HG03558 (cell line): ENCODE data around the gene DNAAF2.
A peak's percentile ranks its signal among the peaks of the same experiment; 100 is the strongest.
"Not testable (repeated sequence)": the region's sequence is repeated elsewhere in the genome, so short reads cannot be mapped to it uniquely, and the experiment has no call there.

Experiments used
- ATAC-seq: cut with Tn5 transposase; IDR thresholded peaks from one replicate; pipeline ENCODE4 v1.9.1; 2021; ENCODE audit warnings: moderate number of reproducible peaks; ENCODE audit not compliant: unreplicated experiment; ENCODE audit errors: extremely low read depth

The DNAAF2 gene

GRCh38 chr14:49622022-49622607, 12.9 kb downstream of the DNAAF2 start:
- ATAC-seq, result no peak

GRCh38 chr14:49621114-49621881, 13.7 kb downstream of the DNAAF2 start:
- no peak for ATAC-seq

DNA sequence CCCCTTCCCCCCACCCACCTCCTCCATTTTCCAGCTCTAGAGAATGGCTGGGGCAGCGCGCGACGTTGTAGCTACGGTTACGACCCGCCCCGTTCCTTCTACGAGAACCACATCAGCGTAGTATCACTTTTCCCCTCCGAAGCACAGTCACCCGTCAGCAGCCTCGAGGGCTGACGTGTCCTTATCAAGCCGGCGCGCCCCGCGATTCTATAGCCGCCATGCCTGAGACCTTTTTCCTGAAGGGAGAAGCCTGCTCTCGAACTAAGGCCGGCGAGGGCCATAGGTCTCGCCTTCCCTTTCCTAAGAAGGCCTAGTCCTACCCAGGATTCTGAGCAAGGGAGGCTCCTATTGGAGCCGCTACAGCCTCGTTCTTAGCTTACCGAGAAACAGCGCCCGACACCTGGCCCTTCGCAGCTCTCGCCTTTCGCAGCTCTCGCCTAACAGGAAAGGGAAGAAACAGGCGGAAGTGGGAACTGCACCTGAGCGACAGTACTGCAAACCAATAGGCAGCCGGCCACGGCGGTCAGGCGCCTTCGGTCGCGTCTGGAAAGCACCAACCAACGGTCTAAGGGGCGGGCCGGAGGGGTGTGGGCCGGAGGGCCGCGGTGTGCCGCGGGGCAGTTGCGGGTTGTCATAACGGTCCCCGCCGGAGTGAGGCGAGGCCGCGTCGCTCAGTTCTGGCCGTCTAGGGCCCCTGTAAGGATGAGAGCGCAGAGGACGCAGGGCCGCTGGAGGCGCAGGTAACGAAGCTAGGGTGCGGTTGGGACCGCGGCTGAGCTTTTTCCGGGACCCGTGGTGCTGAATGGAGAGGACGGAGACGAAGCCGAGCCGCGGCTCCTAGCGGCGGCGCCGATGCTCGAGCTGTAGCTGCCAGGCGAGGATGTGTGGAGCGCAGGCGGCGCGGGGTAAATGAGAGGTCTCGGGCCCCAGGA, 14.6 kb downstream of the DNAAF2 start, which contains the start of the genes MGAT2 and RPL36AL:
Gene MGAT2 (plus strand): TSS at position 618 of the 932 bp plus-strand sequence. CDS start 470 bp downstream, outside the sequence.
Gene RPL36AL (minus strand): TSS at position 445 of the 932 bp plus-strand sequence. CDS start 1,522 bp downstream, outside the sequence.
- peak; percentile 88 for ATAC-seq

GRCh38 chr14:49619730-49620129, 15.3 kb downstream of the DNAAF2 start:
- no peak for ATAC-seq

DNA sequence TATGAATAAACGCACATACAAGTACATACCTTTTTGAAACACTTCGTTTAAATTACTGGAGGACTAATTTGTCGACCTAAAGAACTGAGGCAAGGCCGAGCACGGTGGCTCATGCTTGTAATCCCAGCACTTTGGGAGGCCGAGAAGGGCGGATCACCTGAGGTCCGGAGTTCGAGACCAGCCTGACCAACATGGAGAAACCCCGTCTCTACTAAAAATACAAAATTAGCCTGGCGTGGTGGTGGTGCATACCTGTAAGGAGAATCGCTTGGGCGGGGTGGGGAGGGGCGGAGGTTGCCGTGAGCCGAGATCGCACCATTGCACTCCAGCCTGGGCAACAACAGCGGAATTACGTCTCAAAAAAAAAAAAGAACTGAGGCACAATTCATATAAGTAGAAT, 15.8 kb downstream of the DNAAF2 start:
- not testable (repeated sequence) for ATAC-seq

DNA sequence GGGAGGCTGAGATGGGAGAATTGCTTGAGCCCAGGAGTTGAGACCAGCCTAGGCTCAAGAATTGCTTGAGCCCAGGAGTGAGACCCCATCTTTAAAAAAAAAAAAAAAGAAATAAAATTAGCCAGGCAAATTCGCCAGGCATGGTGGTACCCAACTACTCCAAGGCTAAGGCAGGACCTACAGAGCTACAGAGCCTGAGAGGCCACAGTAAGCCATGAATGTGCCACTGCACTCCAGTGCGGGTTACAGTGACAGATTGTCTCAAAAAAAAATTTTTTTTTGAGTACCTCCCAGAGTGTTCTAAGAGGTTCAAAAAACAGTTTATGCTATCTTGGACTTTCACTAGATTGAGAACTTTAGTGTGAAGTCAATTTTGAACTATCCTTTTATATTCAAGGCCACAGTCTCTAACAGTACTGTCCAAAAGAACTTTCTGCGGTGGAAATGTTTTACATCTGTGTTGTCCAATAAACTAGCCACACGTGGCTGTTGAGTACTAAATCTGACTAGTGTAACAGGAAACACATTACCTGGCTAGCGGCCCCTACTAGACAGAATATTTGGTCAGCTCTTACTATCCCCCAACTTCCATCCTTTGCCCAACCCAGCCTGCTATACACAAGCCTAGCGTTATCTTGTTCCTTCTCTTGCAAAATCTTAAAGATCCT, 17.1 kb downstream of the DNAAF2 start:
- ATAC-seq, result no peak

DNA sequence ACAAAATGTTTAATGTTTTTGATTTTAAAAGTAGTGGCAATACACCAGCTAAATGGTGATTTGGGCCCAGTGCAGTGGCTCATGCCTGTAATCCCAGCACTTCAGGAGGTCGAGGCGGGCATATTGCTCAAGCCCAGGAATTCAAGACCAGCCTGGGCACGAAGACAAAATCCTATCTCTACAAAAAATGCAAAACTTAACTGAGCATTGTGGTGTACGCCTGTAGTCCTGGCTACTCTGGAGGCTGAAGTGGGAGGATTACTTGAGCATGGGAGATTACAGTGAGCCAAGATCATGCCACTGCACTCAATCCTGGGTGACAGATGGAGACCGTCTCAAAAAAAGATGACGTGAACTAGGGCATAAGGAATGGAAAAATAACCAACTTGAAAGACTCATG, 19.3 kb downstream of the DNAAF2 start:
- no peak for ATAC-seq

- ATAC-seq, result no peak
These were observed 20.8 kb downstream of the DNAAF2 start for GRCh38 chr14:49614196-49614595.

DNA sequence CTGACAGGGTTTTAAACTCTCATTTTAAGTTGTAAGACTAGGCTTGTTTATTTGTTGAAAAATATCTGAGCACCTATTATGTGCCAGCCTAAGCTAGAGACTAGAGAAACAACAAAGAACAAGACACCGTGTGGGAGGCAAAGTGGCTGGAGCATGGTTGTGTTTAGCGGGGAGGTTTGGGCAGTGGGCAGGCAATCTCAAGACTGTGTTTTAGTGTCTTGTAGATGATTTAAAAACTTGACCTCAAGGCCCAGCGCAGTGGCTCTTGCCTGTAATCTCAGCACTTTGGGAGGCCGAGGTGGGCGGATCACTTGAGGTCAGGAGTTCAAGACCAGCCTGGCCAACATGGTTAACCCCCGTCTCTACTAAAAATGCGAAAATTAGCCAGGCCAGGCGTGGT, 22.4 kb downstream of the DNAAF2 start:
- ATAC-seq, result no peak

DNA sequence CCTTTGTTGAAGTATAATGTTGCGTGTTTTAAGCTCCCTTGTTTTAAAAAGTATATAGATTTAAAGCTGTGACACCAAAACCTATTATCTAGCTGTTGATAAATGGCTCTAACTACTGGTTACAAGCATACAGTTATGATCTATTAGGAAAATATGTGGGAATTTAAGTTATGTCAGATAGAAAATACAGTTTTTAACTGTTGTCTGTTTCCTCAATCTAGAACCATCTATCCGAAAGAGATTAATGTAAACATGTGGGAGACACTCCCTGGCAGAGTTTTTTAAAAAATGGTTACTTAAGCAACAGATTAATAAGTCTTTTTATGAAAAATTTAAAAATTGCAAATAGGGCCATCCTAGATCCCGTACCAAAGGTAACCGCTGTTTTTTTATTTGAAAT, 22.8 kb downstream of the DNAAF2 start:
- ATAC-seq, result no peak

DNA sequence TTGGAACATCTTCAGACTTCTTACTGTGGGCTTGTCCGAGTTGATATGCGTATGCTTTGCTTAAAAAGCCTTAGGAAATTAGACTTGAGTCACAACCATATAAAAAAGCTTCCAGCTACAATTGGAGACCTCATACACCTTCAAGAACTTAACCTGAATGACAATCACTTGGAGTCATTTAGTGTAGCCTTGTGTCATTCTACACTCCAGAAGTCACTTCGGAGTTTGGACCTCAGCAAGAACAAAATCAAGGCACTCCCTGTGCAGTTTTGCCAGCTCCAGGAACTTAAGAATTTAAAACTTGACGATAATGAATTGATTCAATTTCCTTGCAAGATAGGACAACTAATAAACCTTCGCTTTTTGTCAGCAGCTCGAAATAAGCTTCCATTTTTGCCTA, 27.5 kb downstream of the DNAAF2 start:
- ATAC-seq, result no peak

DNA sequence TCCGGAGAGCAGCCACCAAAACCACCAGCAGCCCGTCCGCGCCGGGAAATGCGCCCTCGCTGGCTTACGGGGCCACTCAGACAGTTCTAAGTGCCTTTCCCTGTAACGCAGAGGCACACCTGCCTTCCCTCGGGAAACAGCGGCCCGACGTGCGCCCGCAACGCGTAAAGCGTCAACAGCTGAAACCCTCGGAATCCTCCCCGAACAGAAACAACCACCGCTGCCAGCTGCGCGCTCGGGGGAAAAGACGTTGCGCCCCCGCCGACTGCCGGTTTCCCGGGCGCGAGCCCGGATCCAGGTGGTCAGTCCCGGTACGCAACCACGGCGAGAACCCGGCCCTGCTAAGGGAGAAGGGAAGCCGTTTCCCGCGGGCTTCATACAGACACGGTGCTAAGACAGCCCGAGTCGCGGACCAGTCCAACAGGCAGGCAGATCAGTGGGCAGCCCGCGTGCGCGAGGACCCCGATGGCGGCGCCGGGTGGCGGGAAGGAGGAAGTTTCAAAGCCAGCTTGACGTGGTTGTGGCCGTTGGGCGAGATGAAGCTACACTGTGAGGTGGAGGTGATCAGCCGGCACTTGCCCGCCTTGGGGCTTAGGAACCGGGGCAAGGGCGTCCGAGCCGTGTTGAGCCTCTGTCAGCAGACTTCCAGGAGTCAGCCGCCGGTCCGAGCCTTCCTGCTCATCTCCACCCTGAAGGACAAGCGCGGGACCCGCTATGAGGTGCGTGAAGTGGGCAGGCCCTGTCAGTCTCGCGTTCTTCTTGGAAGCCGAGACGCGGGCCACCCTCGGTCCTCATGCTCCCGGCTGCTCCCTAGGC, 36.4 kb downstream of the DNAAF2 start, which contains the start of gene LRR1:
Gene LRR1 (plus strand): TSS at position 456 of the 816 bp plus-strand sequence. CDS start 81 bp downstream, at position 537.
- ATAC-seq, result peak; percentile 42

- no peak for ATAC-seq
These were observed 36.9 kb downstream of the DNAAF2 start for GRCh38 chr14:49598189-49598484.

DNA sequence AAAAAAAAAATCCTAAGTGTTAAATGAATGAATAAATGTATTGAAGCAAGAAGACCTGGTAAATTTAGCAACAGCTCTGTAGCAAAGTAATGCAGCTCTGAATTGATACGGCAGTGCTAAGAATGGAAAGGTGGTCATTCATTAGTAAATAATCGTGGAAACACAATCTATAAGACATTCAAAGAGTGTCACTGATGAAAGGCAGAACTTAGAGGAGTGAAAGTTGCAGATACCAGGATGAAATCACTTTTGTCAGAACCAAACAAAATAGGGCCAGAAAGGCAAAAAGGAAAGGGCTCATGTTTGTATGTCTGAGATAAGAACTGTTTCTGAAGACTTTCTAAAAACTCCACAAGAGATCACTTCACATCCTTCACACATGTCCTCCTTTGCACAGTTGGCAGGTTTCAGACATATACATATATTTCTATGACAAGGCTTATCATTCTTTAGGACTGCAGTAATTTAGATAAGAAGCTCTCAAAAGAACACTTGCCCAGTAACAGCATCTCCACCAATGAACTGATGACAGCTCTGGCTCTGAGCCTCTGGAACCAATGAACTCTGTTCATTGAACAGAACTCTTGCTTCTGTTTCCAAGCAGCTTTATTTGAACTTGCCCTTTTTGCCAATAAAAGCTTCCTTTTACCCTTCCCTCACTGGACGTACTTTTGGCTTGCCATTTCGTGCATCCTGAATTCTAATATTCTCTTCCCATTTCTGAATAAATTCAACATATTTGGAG, 40.5 kb downstream of the DNAAF2 start:
- no peak for ATAC-seq

DNA sequence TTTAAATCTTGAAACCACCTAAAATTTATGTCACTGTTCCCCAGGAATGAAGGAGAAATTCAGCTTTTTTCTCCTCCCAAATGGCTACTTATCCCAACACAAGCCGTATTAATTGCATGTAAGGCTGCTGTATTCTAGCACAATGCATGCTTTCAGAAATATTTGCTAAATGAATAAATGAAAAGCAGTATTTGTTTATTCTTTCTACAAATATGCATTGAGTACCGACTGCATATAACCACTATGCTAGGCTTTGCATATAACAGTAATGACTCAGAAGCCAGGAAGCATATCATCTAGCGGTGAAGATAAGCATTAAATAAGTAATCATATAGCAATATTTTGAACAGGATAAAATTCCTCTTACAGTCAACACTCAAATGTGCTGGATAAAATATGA, 42.0 kb downstream of the DNAAF2 start:
- no peak for ATAC-seq

- ATAC-seq, result no peak
These were observed 45.7 kb downstream of the DNAAF2 start for GRCh38 chr14:49589387-49589786.

GRCh38 chr14:49586673-49587460, 48.2 kb downstream of the DNAAF2 start:
- ATAC-seq, result peak; percentile 21
